WTC11 (cell line): ENCODE results near the gene MYH10. TPM values are rescaled to one million over a fixed set of nuclear protein-coding genes. Genes with fewer than 3 reads are reported as not detected.

Experiments
- ATAC-seq: fragments of 200-7000 bp; cut with Tn5 transposase; 2 replicates; pipeline ENCODE4 v1.10.0; 2021; ENCODE audit warnings: mild to moderate bottlenecking, moderate library complexity
- CTCF ChIA-PET: fragments of 300-600 bp; sonication (Branson Sonifier 250); formaldehyde crosslinking; loops from one replicate; lab custom pipeline; 2021; ENCODE audit warnings: antibody characterized with exemption; lab: Charles Lee
- POLR2A ChIA-PET: fragments of 350-600 bp; sonication (Branson Sonifier 250); formaldehyde crosslinking; loops from one replicate; lab custom pipeline; 2021; ENCODE audit warnings: antibody characterized with exemption; lab: Charles Lee
- DNase-seq: peaks from one replicate; pipeline ENCODE4 v3.0.0; 2021; ENCODE audit warnings: low spot score
- H3K27ac Mint-ChIP-seq: 2 replicates; pipeline ENCODE4 v1.8.0; 2021; ENCODE audit warnings: mixed read lengths
- H3K27me3 Mint-ChIP-seq: 2 replicates; pipeline ENCODE4 v1.8.0; 2021; ENCODE audit warnings: low read depth, mild to moderate bottlenecking, moderate library complexity, mixed read lengths
- H3K36me3 Mint-ChIP-seq: 2 replicates; pipeline ENCODE4 v1.8.0; 2021; ENCODE audit warnings: mixed read lengths
- H3K4me1 Mint-ChIP-seq: 2 replicates; pipeline ENCODE4 v1.8.0; 2022; ENCODE audit warnings: mixed read lengths
- H3K4me3 Mint-ChIP-seq: 2 replicates; pipeline ENCODE4 v1.8.0; 2021; ENCODE audit warnings: mild to moderate bottlenecking, moderate library complexity, mixed read lengths
- H3K9me3 Mint-ChIP-seq: 2 replicates; pipeline ENCODE4 v1.8.0; 2021; ENCODE audit warnings: mixed read lengths
- ATF1 ChIP-seq: sonication (generic); formaldehyde crosslinking; IDR thresholded peaks from 2 replicates; pipeline ENCODE4 v1.8.1; 2023; ENCODE audit warnings: mild to moderate bottlenecking, moderate library complexity, missing genetic modification reagents
- ATF6 ChIP-seq: sonication (generic); formaldehyde crosslinking; IDR thresholded peaks from 2 replicates; pipeline ENCODE4 v1.8.1; 2023; ENCODE audit warnings: mild to moderate bottlenecking, missing genetic modification reagents
- E2F5 ChIP-seq: sonication (generic); formaldehyde crosslinking; IDR thresholded peaks from 2 replicates; pipeline ENCODE4 v1.8.1; 2022; ENCODE audit warnings: mild to moderate bottlenecking, moderate library complexity, missing genetic modification reagents
- ERG ChIP-seq: fragments of 250-450 bp; sonication (Bioruptor Pico); IDR thresholded peaks from 2 replicates; pipeline ENCODE4 v1.8.0; 2021; ENCODE audit warnings: mild to moderate bottlenecking
- ESRRA ChIP-seq: sonication (generic); formaldehyde crosslinking; IDR thresholded peaks from 2 replicates; pipeline ENCODE4 v1.8.1; 2022; ENCODE audit warnings: mild to moderate bottlenecking, missing genetic modification reagents, borderline replicate concordance
- FOXJ3 ChIP-seq: sonication (generic); formaldehyde crosslinking; IDR thresholded peaks from 2 replicates; pipeline ENCODE4 v1.9.0; 2021; ENCODE audit warnings: missing genetic modification reagents, mild to moderate bottlenecking, borderline replicate concordance
- FOXP1 ChIP-seq: sonication (generic); formaldehyde crosslinking; IDR thresholded peaks from 2 replicates; pipeline ENCODE4 v1.8.0; 2022; ENCODE audit warnings: missing genetic modification reagents, mild to moderate bottlenecking, moderate library complexity, borderline replicate concordance
- GABPB1 ChIP-seq: sonication (generic); formaldehyde crosslinking; IDR thresholded peaks from 2 replicates; pipeline ENCODE4 v1.8.1; 2023; ENCODE audit warnings: mild to moderate bottlenecking, missing genetic modification reagents
- GRHL2 ChIP-seq: fragments of 250-450 bp; sonication (Bioruptor Pico); IDR thresholded peaks from 2 replicates; pipeline ENCODE4 v1.8.0; 2022; ENCODE audit warnings: mild to moderate bottlenecking, moderate library complexity; ENCODE audit not compliant: insufficient replicate concordance, severe bottlenecking
- HMGXB4 ChIP-seq: sonication (generic); formaldehyde crosslinking; IDR thresholded peaks from 2 replicates; pipeline ENCODE4 v1.8.1; 2023; ENCODE audit warnings: mild to moderate bottlenecking, moderate library complexity, missing genetic modification reagents
- MLX ChIP-seq: sonication (generic); formaldehyde crosslinking; IDR thresholded peaks from 2 replicates; pipeline ENCODE4 v1.8.1; 2023; ENCODE audit warnings: mild to moderate bottlenecking, missing genetic modification reagents, moderate library complexity
- MXD4 ChIP-seq: fragments of 250-450 bp; sonication (Bioruptor Pico); IDR thresholded peaks from 2 replicates; pipeline ENCODE4 v1.8.0; 2021; ENCODE audit warnings: mild to moderate bottlenecking, moderate library complexity, borderline replicate concordance
- NFATC4 ChIP-seq: fragments of 250-450 bp; sonication (Bioruptor Pico); IDR thresholded peaks from 2 replicates; pipeline ENCODE4 v1.9.0; 2021; ENCODE audit warnings: mild to moderate bottlenecking
- NR2C2 ChIP-seq: sonication (generic); formaldehyde crosslinking; IDR thresholded peaks from 2 replicates; pipeline ENCODE4 v1.8.0; 2022; ENCODE audit warnings: mild to moderate bottlenecking, missing genetic modification reagents
- PRRX2 ChIP-seq: fragments of 250-450 bp; sonication (Bioruptor Pico); IDR thresholded peaks from 2 replicates; pipeline ENCODE4 v1.8.0; 2021; ENCODE audit warnings: mild to moderate bottlenecking
- ZBTB43 ChIP-seq: sonication (generic); formaldehyde crosslinking; IDR thresholded peaks from 2 replicates; pipeline ENCODE4 v1.8.1; 2023; ENCODE audit warnings: mild to moderate bottlenecking, missing genetic modification reagents
- ZNF263 ChIP-seq: sonication (generic); formaldehyde crosslinking; IDR thresholded peaks from 2 replicates; pipeline ENCODE4 v1.8.1; 2022; ENCODE audit warnings: low read depth, mild to moderate bottlenecking, moderate library complexity, missing genetic modification reagents
- ZNF416 ChIP-seq: fragments of 250-450 bp; sonication (Bioruptor Pico); IDR thresholded peaks from 2 replicates; pipeline ENCODE4 v1.9.0; 2021; ENCODE audit warnings: mild to moderate bottlenecking, inconsistent platforms
- ZNF423 ChIP-seq: fragments of 250-450 bp; sonication (Bioruptor Pico); IDR thresholded peaks from 2 replicates; pipeline ENCODE4 v2.1.2; 2022; ENCODE audit warnings: mild to moderate bottlenecking, moderate library complexity
- ZNF671 ChIP-seq: fragments of 250-450 bp; sonication (Bioruptor Pico); IDR thresholded peaks from 2 replicates; pipeline ENCODE4 v1.8.0; 2021; ENCODE audit warnings: mild to moderate bottlenecking
- total RNA-seq: library from RNA; stranded (reverse); gene quantifications from 3 replicates; pipeline ENCODE4 v1.2.3, GENCODE V29; 2021
- TF ChIP-seq, protein P1 (sequence below): fragments of 250-450 bp; sonication (Bioruptor Pico); IDR thresholded peaks from 2 replicates; pipeline ENCODE4 v2.1.2; 2022; ENCODE audit warnings: mild to moderate bottlenecking, moderate library complexity

MYH10 gene
- total RNA-seq, 1 experiment from 2014 or later: 231 TPM

- TF ChIP-seq, protein P1, sequence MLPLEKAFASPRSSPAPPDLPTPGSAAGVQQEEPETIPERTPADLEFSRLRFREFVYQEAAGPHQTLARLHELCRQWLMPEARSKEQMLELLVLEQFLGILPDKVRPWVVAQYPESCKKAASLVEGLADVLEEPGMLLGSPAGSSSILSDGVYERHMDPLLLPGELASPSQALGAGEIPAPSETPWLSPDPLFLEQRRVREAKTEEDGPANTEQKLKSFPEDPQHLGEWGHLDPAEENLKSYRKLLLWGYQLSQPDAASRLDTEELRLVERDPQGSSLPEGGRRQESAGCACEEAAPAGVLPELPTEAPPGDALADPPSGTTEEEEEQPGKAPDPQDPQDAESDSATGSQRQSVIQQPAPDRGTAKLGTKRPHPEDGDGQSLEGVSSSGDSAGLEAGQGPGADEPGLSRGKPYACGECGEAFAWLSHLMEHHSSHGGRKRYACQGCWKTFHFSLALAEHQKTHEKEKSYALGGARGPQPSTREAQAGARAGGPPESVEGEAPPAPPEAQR: no peak
- no peak for TF ChIP-seq ESRRA (CRISPR knock-in tag)
- no peak for TF ChIP-seq ZBTB43 (CRISPR knock-in tag)
- no peak for TF ChIP-seq NR2C2 (CRISPR knock-in tag)
Measured at GRCh38 chr17:8602679-8603078, 27.8 kb downstream of the MYH10 start (continued).

GRCh38 chr17:8599351-8600011 is 31.0 kb downstream of the MYH10 start:
- Mint-ChIP-seq H3K9me3 (no peaks in the 10 kb centered on the region), H3K4me3 (no peak overlapping the region), H3K4me1 (peaks cover 11% of the 10 kb centered on the region), H3K27ac (no peak overlapping the region), H3K36me3 (peaks cover 12% of the 10 kb centered on the region), H3K27me3 (no peaks in the 10 kb centered on the region)
- ATAC-seq: no peak
- TF ChIP-seq FOXP1 (CRISPR knock-in tag) (no peak), ZNF423 (CRISPR knock-in tag) (no peak), E2F5 (no peak), ZNF263 (CRISPR knock-in tag) (no peak), ATF6 (CRISPR knock-in tag) (no peak), GABPB1 (CRISPR knock-in tag) (no peak), MLX (CRISPR knock-in tag) (no peak), HMGXB4 (CRISPR knock-in tag) (no peak), NFATC4 (CRISPR knock-in tag) (no peak), ATF1 (CRISPR knock-in tag) (no peak), ZNF416 (CRISPR knock-in tag) (no peak), ERG (CRISPR knock-in tag) (no peak), GRHL2 (CRISPR knock-in tag) (no peak), ZNF671 (CRISPR knock-in tag) (no peak), FOXJ3 (CRISPR knock-in tag) (no peak), MXD4 (no peak), PRRX2 (CRISPR knock-in tag) (no peak)
- CTCF ChIA-PET: interaction anchor here (1.0 kb wide), 1 partner anchor 9 kb away, joined by 3 read pairs; no protein-coding TSS in a partner anchor
- POLR2A ChIA-PET: interaction anchor here (0.7 kb wide), 1 partner anchor 133 kb away, joined by 5 read pairs; no protein-coding TSS in a partner anchor
- DNase-seq: no peak
